Small intestine (tissue), 7 donors: ENCODE data around the gene EXPH5. TPM values are rescaled to one million over a fixed set of nuclear protein-coding genes. Genes with fewer than 3 reads are reported as not detected.

Source experiments
- DNase-seq, 2 donors: peaks; one replicate each; pipeline versions ENCODE4 v3.0.0 to v3.0.0-alpha.2; 2013
- FAIRE-seq: peaks from 2 replicates; lab custom pipeline; 2012; peaks lifted over from hg19 to GRCh38; lab: Jason Lieb, UNC
- H3K27ac ChIP-seq, 3 donors: one replicate each; pipeline ENCODE4 v1.5.1; 2013; ENCODE audit warnings: low read length in 2 of 3, mild to moderate bottlenecking in 2 of 3, control low read depth in 1 of 3, inconsistent platforms in 1 of 3, low read depth in 1 of 3, moderate library complexity in 1 of 3
- H3K27me3 ChIP-seq, 3 donors: one replicate each; pipeline ENCODE4 v1.6.1; 2013; ENCODE audit warnings: low read length in 3 of 3, inconsistent platforms in 1 of 3; ENCODE audit not compliant: control insufficient read depth in 3 of 3, insufficient read depth in 3 of 3
- H3K36me3 ChIP-seq, 3 donors: one replicate each; pipeline ENCODE4 v1.6.1; 2013; ENCODE audit warnings: low read length in 3 of 3, inconsistent platforms in 1 of 3, low read depth in 1 of 3, mild to moderate bottlenecking in 1 of 3, moderate library complexity in 1 of 3; ENCODE audit not compliant: control insufficient read depth in 3 of 3, insufficient read depth in 2 of 3
- H3K4me1 ChIP-seq, 3 donors: one replicate each; pipeline ENCODE4 v1.6.1; 2013; ENCODE audit warnings: low read length in 2 of 3, inconsistent platforms in 1 of 3, low read depth in 1 of 3, mild to moderate bottlenecking in 1 of 3, moderate library complexity in 1 of 3; ENCODE audit not compliant: control insufficient read depth in 3 of 3, insufficient read depth in 2 of 3
- H3K4me3 ChIP-seq, 3 donors: one replicate each; pipeline ENCODE4 v1.5.1; 2013; ENCODE audit warnings: low read length in 3 of 3, control low read depth in 1 of 3, inconsistent platforms in 1 of 3, low read depth in 1 of 3, mild to moderate bottlenecking in 1 of 3, moderate library complexity in 1 of 3
- H3K9me3 ChIP-seq, 2 donors: one replicate each; pipeline ENCODE4 v1.6.1; 2013; ENCODE audit warnings: low read depth in 1 of 2, low read length in 1 of 2; ENCODE audit not compliant: control insufficient read depth in 2 of 2, insufficient read depth in 1 of 2
- WGBS, 3 donors: extraction: QIAGEN DNeasy Blood & Tissue Kit; methylation state at CpG; one replicate each; pipeline ENCODE4 v1.1.7; 2013; 5-methylcytosine and 5-hydroxymethylcytosine counted together
- polyA plus RNA-seq, 4 donors: library from polyadenylated mRNA; stranded (reverse) in 3 of 4; unstranded in 1 of 4; fragments of 200-250 nt in 3 of 4; fragments of 120-200 nt in 1 of 4; gene quantifications; one replicate each; pipeline versions ENCODE4 v1.2.1 to v1.2.3, GENCODE V29; 2013
- donor health status: healthy with polysubstance abuse.
- donor health status: control.
- donor health status: control.
- donor health status: Bipolar disorder and iron deficiency.
- donor health status: healthy.

EXPH5 gene
- polyA plus RNA-seq, 4 donors, result 0.22 to 1.8 (median 0.60) TPM

DNA sequence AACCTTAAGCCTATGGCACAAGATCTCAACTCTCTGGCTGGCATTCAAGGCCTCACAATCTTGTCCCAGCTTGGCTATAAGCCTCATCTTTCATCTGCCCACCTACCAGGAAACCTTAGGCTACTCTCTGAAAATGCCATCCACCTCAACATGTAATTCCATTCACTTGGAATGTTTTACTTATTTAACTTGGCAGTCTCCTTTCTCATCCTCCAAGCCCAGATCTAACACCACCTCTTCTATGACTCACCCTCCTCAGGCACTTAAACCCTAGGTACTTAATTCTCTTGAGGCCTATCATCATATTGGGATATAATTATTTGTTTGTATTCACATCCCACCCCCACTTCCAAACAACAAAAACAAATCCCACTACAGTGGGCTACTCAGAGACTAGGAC is 110.4 kb downstream of the EXPH5 start:
- DNase-seq, result no peak
- Histone ChIP-seq H3K9me3 (no peaks in the 10 kb centered on the region), H3K27me3 (no peaks in the 10 kb centered on the region), H3K27ac (no peak overlapping the region), H3K36me3 (peaks cover 1 to 9% (median 2%) of the 10 kb centered on the region in 3 donors), H3K4me1 (no peaks in the 10 kb centered on the region), H3K4me3 (no peak overlapping the region)
- FAIRE-seq, result no peak

DNA sequence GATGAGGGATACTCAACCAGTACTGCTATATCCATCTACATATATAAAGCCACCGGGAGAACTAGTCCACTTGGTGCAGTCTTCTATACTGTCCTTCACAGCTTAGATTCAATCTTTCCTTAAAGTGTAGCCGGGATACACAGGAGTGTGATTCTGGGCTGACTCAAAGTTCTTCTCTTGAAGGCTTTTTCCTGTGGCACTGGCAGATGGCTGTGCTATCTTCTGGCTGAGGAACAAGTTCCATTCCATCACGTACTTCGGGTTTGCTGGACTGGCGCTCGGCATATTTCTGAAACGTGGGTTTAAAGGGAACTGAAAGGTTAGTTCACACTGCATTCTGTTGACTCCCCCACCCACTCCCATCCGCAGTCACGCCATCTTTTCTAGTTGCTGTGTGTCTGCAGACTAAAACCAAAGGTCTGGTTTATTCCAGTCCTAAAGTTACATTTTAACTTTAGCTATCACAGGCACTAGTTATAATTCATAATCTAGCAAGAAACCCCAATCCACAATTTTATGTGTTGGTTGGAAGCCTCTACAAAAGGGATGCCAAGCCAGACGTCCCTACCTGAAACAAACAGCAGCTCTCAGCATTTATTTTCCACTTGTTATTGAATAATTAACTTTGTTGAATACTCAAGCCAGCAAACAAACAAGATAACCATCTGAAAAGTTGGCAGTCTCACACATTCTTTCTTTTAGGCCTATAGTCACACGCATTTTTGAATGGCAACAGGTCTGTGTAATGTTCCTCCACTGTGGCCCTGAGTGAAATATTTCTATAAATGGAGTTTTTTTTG is 118.7 kb downstream of the EXPH5 start:
- Histone ChIP-seq H3K27ac (peak overlapping the region in 1 of 3 donors; percentile 52), H3K9me3 (no peaks in the 10 kb centered on the region), H3K4me3 (peak overlapping the region in 1 of 3 donors; percentile 11), H3K36me3 (peaks cover 0 to 10% (median 5%) of the 10 kb centered on the region in 3 donors), H3K4me1 (no peaks in the 10 kb centered on the region), H3K27me3 (no peaks in the 10 kb centered on the region)
- FAIRE-seq (no peak), DNase-seq (peak in 1 of 2 donors; percentile 37)
- 70 to 76% (median 75%) methylated on average over 11 of the region's 11 CpGs for WGBS, 3 donors

DNA sequence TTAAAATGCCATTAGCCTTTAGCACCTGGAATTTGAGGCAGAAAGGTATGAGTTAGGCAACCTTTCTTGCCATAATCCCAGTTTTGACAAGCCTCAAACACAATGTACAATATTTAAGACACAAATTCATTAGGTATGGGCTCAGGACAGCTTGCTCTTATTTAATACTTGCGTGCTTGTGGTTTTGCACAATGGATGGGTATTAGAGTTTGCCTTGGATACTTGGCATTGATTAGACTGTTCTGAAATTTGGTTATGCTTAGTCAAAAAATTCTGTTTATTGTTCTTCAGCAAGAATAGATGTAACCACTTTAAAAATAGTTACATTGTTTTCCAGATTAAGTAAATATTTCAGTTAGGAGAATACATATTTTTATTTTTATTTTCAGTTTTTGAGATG is 120.9 kb downstream of the EXPH5 start:
- Histone ChIP-seq H3K4me3 (no peak overlapping the region), H3K27ac (no peak overlapping the region), H3K36me3 (peaks cover 0 to 10% (median 3%) of the 10 kb centered on the region in 3 donors), H3K27me3 (no peaks in the 10 kb centered on the region), H3K4me1 (peaks cover 0 to 2% (median 1%) of the 10 kb centered on the region in 3 donors), H3K9me3 (no peaks in the 10 kb centered on the region)
- no peak for DNase-seq
- WGBS, 3 donors, result 95 to 98% (median 97%) methylated on average over 1 of the region's 1 CpG
- FAIRE-seq, result no peak

DNA sequence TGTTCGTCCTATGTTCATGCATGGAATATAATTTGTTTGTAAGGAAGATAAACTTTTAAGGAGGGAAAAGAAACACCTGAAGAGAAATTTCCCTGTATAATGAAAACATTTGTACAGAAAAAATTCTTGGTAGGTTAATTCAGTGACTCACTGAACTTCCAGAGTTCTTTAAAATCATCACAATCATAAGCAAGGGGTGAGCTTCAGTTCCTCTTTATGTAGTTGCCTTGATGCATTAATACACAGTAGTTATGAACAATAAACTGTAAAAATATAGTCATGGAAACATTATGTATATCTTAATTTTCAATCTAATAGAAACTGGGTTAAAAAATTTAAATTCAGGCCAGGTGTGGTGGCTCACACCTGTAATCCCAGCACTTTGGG is 125.1 kb downstream of the EXPH5 start:
- 63 to 86% (median 79%) methylated on average over 1 of the region's 1 CpG for WGBS, 3 donors
- Histone ChIP-seq H3K4me3 (no peak overlapping the region), H3K4me1 (peaks cover 0 to 2% (median 2%) of the 10 kb centered on the region in 3 donors), H3K36me3 (no peaks in the 10 kb centered on the region), H3K9me3 (no peaks in the 10 kb centered on the region), H3K27ac (no peak overlapping the region), H3K27me3 (no peaks in the 10 kb centered on the region)
- no peak for FAIRE-seq
- DNase-seq, result no peak

DNA sequence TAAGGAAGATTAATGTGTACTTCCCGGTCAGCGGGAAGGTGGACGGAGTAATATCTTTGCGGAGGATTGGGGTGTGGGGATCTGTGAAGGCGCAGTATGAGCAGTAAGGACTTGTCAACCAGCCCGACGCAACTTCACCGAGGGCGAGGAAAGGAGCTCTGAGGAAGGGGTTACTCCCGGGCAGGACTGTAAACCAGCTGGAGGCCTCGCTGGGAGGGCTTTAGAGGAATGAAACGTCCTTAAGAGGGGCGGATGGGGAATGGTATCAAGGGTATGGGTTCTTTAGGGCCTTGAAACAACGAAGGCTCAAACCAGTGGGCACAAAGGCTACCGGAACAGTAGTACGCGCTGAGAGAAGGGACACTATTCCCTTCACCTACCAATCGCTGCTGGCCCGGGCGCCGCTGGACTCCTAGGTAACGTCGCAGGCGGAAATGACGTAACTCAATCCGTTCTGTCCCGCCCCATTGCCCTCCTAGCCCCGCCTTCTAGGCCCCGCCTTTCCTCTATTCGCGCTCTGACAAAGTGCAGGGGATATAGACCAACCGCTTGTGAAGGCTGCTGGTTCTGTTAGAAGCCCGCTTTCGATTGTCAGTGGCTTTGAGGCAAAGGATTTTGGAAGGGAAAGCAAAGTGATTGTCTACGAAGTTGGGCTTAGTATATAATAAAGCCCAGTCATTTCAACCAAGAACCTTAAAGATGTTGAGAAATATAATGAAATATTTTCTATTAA is 126.3 kb downstream of the EXPH5 start, which contains the start of gene C11orf65:
C11orf65 (minus strand) TSS at position 439 of the 733 bp plus-strand sequence. CDS start 5,970 bp downstream, outside the sequence.
- 0 to 1% (median 0%) methylated on average over 35 of the region's 35 CpGs for WGBS, 3 donors
- H3K27ac ChIP-seq, result peak within 1 kb of the TSS; percentile 99 to 100 (median 100)
- no peaks in the 10 kb centered on the region for H3K27me3 ChIP-seq
- H3K36me3 ChIP-seq, result no peaks in the 10 kb centered on the region
- peaks cover 0 to 2% (median 2%) of the 10 kb centered on the region in 3 donors for H3K4me1 ChIP-seq
- FAIRE-seq (no peak), DNase-seq (peak; percentile 98 to 99)
- H3K4me3 ChIP-seq, result peak within 1 kb of the TSS; percentile 67 to 80 (median 75)
- H3K9me3 ChIP-seq, result no peaks in the 10 kb centered on the region

DNA sequence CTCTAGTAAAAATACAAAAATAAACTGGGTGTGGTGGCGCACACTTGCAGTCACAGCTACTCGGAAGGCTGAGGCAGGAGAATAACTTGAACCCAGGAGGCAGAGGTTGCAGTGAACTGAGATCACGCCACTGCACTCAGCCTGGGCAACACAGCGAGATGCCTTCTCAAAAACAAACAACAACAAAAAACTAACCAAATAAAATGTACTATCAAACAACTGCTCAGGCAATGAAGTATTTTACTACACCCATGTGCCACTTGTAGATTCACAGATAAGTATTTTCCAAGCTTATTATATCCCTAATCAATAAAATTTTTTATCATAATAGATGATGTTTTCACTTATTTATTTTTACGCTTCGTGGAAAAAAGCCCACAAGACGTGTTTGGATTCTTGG is 127.2 kb downstream of the EXPH5 start:
- no peak for FAIRE-seq
- WGBS, 3 donors, result 32 to 46% (median 38%) methylated on average over 7 of the region's 7 CpGs
- Histone ChIP-seq H3K27me3 (no peaks in the 10 kb centered on the region), H3K36me3 (no peaks in the 10 kb centered on the region), H3K9me3 (no peaks in the 10 kb centered on the region), H3K4me3 (peak overlapping the region in 2 of 3 donors; percentile 75 to 80), H3K27ac (peak overlapping the region; percentile 92 to 100 (median 99)), H3K4me1 (peaks cover 0 to 2% (median 2%) of the 10 kb centered on the region in 3 donors)
- no peak for DNase-seq

Other genes with a start within 250 kb of the EXPH5 start
- under 1 TPM in 2 of 4 donors, not detected in 2; 0.24 to 0.84 TPM for gene C11orf65, start 126.2 kb downstream of the EXPH5 start, polyA plus RNA-seq
- gene POGLUT3, start 95.4 kb downstream of the EXPH5 start, polyA plus RNA-seq, result 10 to 100 TPM in 2 of 4 donors, 1 to 10 TPM in 1, under 1 TPM in 1; 0.89 to 15.9 (median 6.4) TPM
- gene DDX10, start 71.3 kb upstream of the EXPH5 start, polyA plus RNA-seq, result 10 to 100 TPM in 2 of 4 donors, 1 to 10 TPM in 2; 7.3 to 22.0 (median 12.1) TPM